ENCODE data around the gene RANBP1. TPM values are rescaled to one million over a fixed set of nuclear protein-coding genes. Genes with fewer than 3 reads are reported as not detected.

RANBP1 gene
- total and polyA plus RNA-seq, 2 of the 13 experiments (the other 11 are each of a cell fraction or from before 2014, with no cell fraction given), result 181 to 492 TPM

GRCh38 chr22:20116951-20117632, 1.2 kb downstream of the RANBP1 start, which contains the start of gene TRMT2A (continued):
- no peak for TF ChIP-seq CERS6 (CRISPR knock-in tag; IDR thresholded peaks at IDR 0.05)
- TF ChIP-seq HNRNPUL1 (IDR thresholded peaks at IDR 0.05; ENCODE audit: low read depth, low read length), result peak; percentile 80; the same call in 1 of the 2 replicates
- peak; percentile 96 for TF ChIP-seq MAZ (IDR thresholded peaks at IDR 0.05; ENCODE audit: borderline replicate concordance, low read depth, low read length)
- peak; percentile 97 for TF ChIP-seq MAZ (CRISPR knock-in tag; IDR thresholded peaks at IDR 0.05; ENCODE audit: low read depth)
- peak; percentile 97 for TF ChIP-seq HOXA3 (CRISPR knock-in tag; IDR thresholded peaks at IDR 0.05)
- TF ChIP-seq ZFP36 (IDR thresholded peaks at IDR 0.05; ENCODE audit: borderline replicate concordance, low read depth, low read length, partially characterized antibody), result no peak
- TF ChIP-seq RORA (CRISPR knock-in tag; IDR thresholded peaks at IDR 0.05), result no peak
- TF ChIP-seq ZNF224 (CRISPR knock-in tag; IDR thresholded peaks at IDR 0.05), result no peak
- TF ChIP-seq, protein P1, sequence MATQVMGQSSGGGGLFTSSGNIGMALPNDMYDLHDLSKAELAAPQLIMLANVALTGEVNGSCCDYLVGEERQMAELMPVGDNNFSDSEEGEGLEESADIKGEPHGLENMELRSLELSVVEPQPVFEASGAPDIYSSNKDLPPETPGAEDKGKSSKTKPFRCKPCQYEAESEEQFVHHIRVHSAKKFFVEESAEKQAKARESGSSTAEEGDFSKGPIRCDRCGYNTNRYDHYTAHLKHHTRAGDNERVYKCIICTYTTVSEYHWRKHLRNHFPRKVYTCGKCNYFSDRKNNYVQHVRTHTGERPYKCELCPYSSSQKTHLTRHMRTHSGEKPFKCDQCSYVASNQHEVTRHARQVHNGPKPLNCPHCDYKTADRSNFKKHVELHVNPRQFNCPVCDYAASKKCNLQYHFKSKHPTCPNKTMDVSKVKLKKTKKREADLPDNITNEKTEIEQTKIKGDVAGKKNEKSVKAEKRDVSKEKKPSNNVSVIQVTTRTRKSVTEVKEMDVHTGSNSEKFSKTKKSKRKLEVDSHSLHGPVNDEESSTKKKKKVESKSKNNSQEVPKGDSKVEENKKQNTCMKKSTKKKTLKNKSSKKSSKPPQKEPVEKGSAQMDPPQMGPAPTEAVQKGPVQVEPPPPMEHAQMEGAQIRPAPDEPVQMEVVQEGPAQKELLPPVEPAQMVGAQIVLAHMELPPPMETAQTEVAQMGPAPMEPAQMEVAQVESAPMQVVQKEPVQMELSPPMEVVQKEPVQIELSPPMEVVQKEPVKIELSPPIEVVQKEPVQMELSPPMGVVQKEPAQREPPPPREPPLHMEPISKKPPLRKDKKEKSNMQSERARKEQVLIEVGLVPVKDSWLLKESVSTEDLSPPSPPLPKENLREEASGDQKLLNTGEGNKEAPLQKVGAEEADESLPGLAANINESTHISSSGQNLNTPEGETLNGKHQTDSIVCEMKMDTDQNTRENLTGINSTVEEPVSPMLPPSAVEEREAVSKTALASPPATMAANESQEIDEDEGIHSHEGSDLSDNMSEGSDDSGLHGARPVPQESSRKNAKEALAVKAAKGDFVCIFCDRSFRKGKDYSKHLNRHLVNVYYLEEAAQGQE (IDR thresholded peaks at IDR 0.05; ENCODE audit: borderline replicate concordance in 1 of 2, low read depth in 1 of 2, low read length in 2 of 2), result peak in 1 of 2 experiments; percentile 48; a peak in 1 of 4 replicates
- TF ChIP-seq JARID2 (CRISPR knock-in tag; IDR thresholded peaks at IDR 0.05; ENCODE audit: insufficient replicate concordance), result no peak
- TF ChIP-seq PRMT3 (CRISPR knock-in tag; IDR thresholded peaks at IDR 0.05; ENCODE audit: borderline replicate concordance, low read depth), result peak; percentile 70
- no peak; the same call in 1 of the 2 replicates for TF ChIP-seq NRL (CRISPR knock-in tag; IDR thresholded peaks at IDR 0.05; ENCODE audit: borderline replicate concordance)
- TF ChIP-seq ZNF562 (CRISPR knock-in tag; IDR thresholded peaks at IDR 0.05; ENCODE audit: borderline replicate concordance), result peak; percentile 84; the same call in 1 of the 2 replicates
- TF ChIP-seq EEA1 (CRISPR knock-in tag; IDR thresholded peaks at IDR 0.05; ENCODE audit: borderline replicate concordance), result no peak
- peak; percentile 96 for TF ChIP-seq GMEB1 (CRISPR knock-in tag; IDR thresholded peaks at IDR 0.05; ENCODE audit: borderline replicate concordance)
- no peak for TF ChIP-seq CENPX (CRISPR knock-in tag; IDR thresholded peaks at IDR 0.05)
- no peak; the same call in 1 of the 2 replicates for TF ChIP-seq ZNF101 (CRISPR knock-in tag; IDR thresholded peaks at IDR 0.05; ENCODE audit: borderline replicate concordance, low read depth)
- no peak for TF ChIP-seq ZNF343 (CRISPR knock-in tag; IDR thresholded peaks at IDR 0.05)
- TF ChIP-seq ZNF724P (CRISPR knock-in tag; IDR thresholded peaks at IDR 0.05; ENCODE audit: borderline replicate concordance), result 0 out of 2 replicates have a peak, but pooled peaks have one; percentile 58
- TF ChIP-seq ZNF670 (CRISPR knock-in tag; IDR thresholded peaks at IDR 0.05; ENCODE audit: borderline replicate concordance), result peak; percentile 68; the same call in 1 of the 2 replicates
- no peak for TF ChIP-seq SMC3 (IDR thresholded peaks at IDR 0.05; ENCODE audit: low read length)
- no peak for TF ChIP-seq CBX2 (IDR thresholded peaks at IDR 0.05; ENCODE audit: low read depth, low read length)
- TF ChIP-seq CBX2 (CRISPR knock-in tag; IDR thresholded peaks at IDR 0.05; ENCODE audit: low read depth), result no peak
- TF ChIP-seq CBX5 (CRISPR knock-in tag; IDR thresholded peaks at IDR 0.05; ENCODE audit: borderline replicate concordance), result no peak
